Calu3 (cell line): Measurements from ENCODE around the gene DIS3L2. TPM values are rescaled to one million over a fixed set of nuclear protein-coding genes. Genes with fewer than 3 reads are reported as not detected.

Experiments
- BruUV-seq: library from RNA; stranded (reverse); fragments of 400-500 nt; replicated peaks from 2 replicates; lab custom pipeline; 2021; lab: Mats Ljungman, UMichigan
- CTCF ChIA-PET: fragments of 300-600 bp; sonication (Branson Sonifier 250); formaldehyde crosslinking; loops from one replicate; lab custom pipeline; 2022; ENCODE audit warnings: antibody characterized with exemption; lab: Charles Lee
- DNase-seq: peaks from one replicate; pipeline ENCODE4 v3.0.0; 2022
- H3K27ac Mint-ChIP-seq: one replicate; pipeline ENCODE4 v1.8.0; 2022; ENCODE audit warnings: mixed read lengths; ENCODE audit not compliant: unreplicated experiment
- H3K27me3 Mint-ChIP-seq: one replicate; pipeline ENCODE4 v1.8.0; 2022; ENCODE audit warnings: mixed read lengths; ENCODE audit not compliant: unreplicated experiment
- H3K36me3 Mint-ChIP-seq: one replicate; pipeline ENCODE4 v1.8.0; 2022; ENCODE audit warnings: mild to moderate bottlenecking, moderate library complexity, mixed read lengths; ENCODE audit not compliant: insufficient read depth, unreplicated experiment
- H3K4me1 Mint-ChIP-seq: one replicate; pipeline ENCODE4 v1.8.0; 2022; ENCODE audit warnings: mild to moderate bottlenecking, low read depth, mixed read lengths; ENCODE audit not compliant: unreplicated experiment
- H3K4me3 Mint-ChIP-seq: one replicate; pipeline ENCODE4 v1.8.0; 2022; ENCODE audit warnings: mild to moderate bottlenecking, low read depth, moderate library complexity, mixed read lengths; ENCODE audit not compliant: unreplicated experiment
- H3K9me3 Mint-ChIP-seq: one replicate; pipeline ENCODE4 v1.8.0; 2022; ENCODE audit warnings: low read depth, mixed read lengths; ENCODE audit not compliant: unreplicated experiment
- intact Hi-C: fragments of 100-400 bp; cut with micrococcal nuclease; formaldehyde crosslinking; loops from one replicate; pipeline ENCODE4 v1.10.0; 2022; ENCODE audit not compliant: unreplicated experiment
- total RNA-seq: library from RNA; stranded (reverse); gene quantifications from 2 replicates; pipeline ENCODE4 v1.2.3, GENCODE V29; 2022
- TF ChIP-seq, protein P1 (sequence below): fragments of 200-600 bp; IDR thresholded peaks from one replicate; pipeline ENCODE4 v1.8.0; 2022; ENCODE audit warnings: antibody characterized with exemption; ENCODE audit not compliant: unreplicated experiment

Gene DIS3L2
- total RNA-seq, 1 experiment from 2014 or later, result 46.0 TPM

DNA sequence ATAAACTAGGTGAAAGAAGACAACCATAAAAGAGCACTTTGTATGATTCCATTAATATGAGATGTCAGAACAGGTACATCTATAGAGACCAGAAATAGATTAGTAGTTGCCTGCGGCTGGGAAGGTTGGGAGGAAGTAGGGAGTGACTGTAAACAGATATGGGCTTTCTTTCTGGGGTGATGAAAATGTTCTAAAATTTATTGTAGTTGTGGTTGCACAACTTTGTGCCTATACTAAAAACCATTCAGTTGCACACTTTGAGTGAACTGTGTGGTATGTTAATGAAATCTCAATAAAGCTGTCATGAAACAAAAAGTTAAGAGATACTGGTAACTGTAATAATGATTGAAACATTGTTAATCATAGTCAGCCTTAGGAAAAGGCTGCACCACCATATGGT, 264.4 kb downstream of the DIS3L2 start:
- DNase-seq, result no peak

DNA sequence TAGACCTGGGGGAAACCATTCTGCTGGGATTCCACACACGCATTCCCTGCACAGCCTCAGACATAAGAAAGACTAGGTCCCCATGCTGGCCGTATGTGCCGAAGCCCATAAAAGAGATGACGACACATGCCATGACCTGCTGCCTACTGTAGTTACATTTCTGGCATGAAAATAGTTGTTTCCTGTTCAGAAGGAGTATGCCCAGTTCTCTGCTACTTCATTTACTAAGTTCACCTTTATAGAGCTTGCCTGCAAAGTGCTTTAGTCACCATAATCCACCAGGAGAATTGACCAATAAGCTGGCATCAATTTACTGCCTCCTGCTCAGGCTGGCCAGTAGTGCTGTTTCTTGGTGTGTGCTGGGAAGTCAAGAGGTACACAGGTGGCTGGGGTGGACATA, 266.8 kb downstream of the DIS3L2 start:
- TF ChIP-seq, protein P1, sequence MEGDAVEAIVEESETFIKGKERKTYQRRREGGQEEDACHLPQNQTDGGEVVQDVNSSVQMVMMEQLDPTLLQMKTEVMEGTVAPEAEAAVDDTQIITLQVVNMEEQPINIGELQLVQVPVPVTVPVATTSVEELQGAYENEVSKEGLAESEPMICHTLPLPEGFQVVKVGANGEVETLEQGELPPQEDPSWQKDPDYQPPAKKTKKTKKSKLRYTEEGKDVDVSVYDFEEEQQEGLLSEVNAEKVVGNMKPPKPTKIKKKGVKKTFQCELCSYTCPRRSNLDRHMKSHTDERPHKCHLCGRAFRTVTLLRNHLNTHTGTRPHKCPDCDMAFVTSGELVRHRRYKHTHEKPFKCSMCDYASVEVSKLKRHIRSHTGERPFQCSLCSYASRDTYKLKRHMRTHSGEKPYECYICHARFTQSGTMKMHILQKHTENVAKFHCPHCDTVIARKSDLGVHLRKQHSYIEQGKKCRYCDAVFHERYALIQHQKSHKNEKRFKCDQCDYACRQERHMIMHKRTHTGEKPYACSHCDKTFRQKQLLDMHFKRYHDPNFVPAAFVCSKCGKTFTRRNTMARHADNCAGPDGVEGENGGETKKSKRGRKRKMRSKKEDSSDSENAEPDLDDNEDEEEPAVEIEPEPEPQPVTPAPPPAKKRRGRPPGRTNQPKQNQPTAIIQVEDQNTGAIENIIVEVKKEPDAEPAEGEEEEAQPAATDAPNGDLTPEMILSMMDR, result no peak
- DNase-seq, result no peak
- Mint-ChIP-seq H3K4me3 (no peak overlapping the region), H3K9me3 (no peaks in the 10 kb centered on the region), H3K27me3 (no peaks in the 10 kb centered on the region), H3K27ac (no peak overlapping the region), H3K4me1 (no peaks in the 10 kb centered on the region), H3K36me3 (no peaks in the 10 kb centered on the region)
- intact Hi-C loops, result no loop called here
- BruUV-seq, result no TSS peak
- CTCF ChIA-PET, result no interaction called here

More for the DNA sequence above, 264.4 kb downstream of the DIS3L2 start:
- TF ChIP-seq, protein P1, result no peak
- no peaks in the 10 kb centered on the region for H3K27me3 Mint-ChIP-seq
- H3K36me3 Mint-ChIP-seq, result no peaks in the 10 kb centered on the region
- intact Hi-C loops, result no loop called here
- no peaks in the 10 kb centered on the region for H3K9me3 Mint-ChIP-seq
- H3K4me1 Mint-ChIP-seq, result no peaks in the 10 kb centered on the region
- CTCF ChIA-PET, result no interaction called here
- no peak overlapping the region for H3K4me3 Mint-ChIP-seq
- no peak overlapping the region for H3K27ac Mint-ChIP-seq
- no TSS peak for BruUV-seq

DNA sequence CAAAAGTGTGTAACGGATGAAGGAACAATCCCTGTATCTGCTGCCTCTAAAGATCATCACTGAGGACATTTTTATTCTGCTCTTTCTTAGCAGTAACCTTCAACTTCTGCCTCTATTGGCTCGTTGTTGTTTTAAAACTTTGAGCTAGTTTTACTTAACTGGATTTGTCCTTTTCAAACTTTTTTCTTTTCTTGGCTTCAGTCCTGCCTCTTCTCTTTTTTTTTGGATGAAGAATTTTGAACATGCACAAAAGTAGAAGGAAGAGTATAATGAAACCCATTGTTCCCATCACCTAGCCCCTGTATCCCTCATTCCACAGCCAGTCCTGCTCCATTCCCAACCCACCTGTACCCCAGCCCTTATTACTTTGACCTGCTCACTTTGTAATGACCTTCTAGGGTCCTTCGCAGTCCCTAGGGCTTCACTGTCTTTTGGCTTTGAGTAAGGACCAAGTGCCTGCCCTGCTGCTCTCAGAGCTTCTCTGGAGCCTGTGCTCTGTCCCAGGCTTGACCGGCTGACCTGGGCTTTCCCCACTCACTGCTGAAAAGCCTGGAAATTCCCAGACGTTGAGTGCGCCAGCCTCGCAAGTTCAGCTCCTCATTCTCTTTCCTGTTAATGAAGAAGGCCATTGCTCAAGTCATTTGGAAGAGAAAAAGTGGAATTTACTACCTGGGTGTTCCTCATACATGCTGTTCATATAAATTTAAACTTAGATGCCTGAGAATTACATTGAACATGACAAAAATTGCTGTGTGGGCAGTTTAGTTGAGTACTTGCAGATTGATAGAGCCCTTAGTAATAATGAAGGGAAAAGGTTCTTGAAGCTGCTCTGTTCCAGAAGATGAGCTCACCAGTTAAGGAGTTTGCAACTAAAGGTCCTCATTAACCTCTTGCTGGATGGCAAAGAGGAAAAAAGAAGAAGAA, 267.7 kb downstream of the DIS3L2 start:
- no peaks in the 10 kb centered on the region for H3K9me3 Mint-ChIP-seq
- H3K36me3 Mint-ChIP-seq, result no peaks in the 10 kb centered on the region
- intact Hi-C loops, result no loop called here
- CTCF ChIA-PET, result no interaction called here
- H3K27me3 Mint-ChIP-seq, result no peaks in the 10 kb centered on the region
- no peak overlapping the region for H3K27ac Mint-ChIP-seq
- H3K4me1 Mint-ChIP-seq, result no peaks in the 10 kb centered on the region
- no TSS peak for BruUV-seq
- no peak for DNase-seq
- no peak overlapping the region for H3K4me3 Mint-ChIP-seq
- TF ChIP-seq, protein P1, result no peak

DNA sequence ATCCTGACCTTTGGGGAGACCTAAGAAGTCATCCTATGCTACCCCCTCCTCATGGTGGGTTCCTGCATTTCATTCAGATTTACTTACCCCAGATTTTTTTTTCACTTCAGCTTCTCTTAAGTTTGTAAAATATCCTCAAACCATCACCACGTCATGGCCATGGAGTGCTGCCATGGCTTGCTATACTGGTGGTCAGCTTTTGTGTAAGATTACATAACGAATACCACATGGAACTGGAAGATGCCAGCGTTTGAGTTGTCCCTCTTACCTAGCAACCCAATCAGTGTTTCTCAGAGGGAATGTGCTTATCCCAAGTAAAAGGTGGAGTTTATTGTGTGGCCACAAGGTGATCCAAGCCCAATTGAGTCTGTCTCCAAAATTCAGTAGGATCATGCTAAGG, 268.4 kb downstream of the DIS3L2 start:
- Mint-ChIP-seq H3K4me1 (no peaks in the 10 kb centered on the region), H3K27ac (no peak overlapping the region), H3K9me3 (no peaks in the 10 kb centered on the region), H3K36me3 (no peaks in the 10 kb centered on the region), H3K4me3 (no peak overlapping the region), H3K27me3 (no peaks in the 10 kb centered on the region)
- intact Hi-C loops, result no loop called here
- CTCF ChIA-PET, result no interaction called here
- no TSS peak for BruUV-seq
- DNase-seq, result no peak
- TF ChIP-seq, protein P1, result no peak
